K562 (cell line): ENCODE data around the gene EXTL1.

Experiments used
- CTCF ChIP-seq, 3 experiments: IDR thresholded peaks in 2 of 3; conservative IDR thresholded peaks in 1 of 3; 2 replicates each; pipeline ENCODE4 v1.5.1; 2011 to 2012; ENCODE audit warnings: low read length in 3 of 3, mild to moderate bottlenecking in 3 of 3, control low read depth in 2 of 3, improper control_type of control experiment in 1 of 3, inconsistent platforms in 1 of 3, low read depth in 1 of 3, mixed read lengths in 1 of 3, moderate library complexity in 1 of 3; ENCODE audit not compliant: insufficient read depth in 2 of 3
- FOXK1 ChIP-seq: sonication (generic); formaldehyde crosslinking; IDR thresholded peaks from 2 replicates; pipeline ENCODE4 v1.8.0; 2022; ENCODE audit warnings: missing genetic modification reagents, mild to moderate bottlenecking, borderline replicate concordance
- JUND ChIP-seq, 2 experiments: IDR thresholded peaks; 2 replicates in 1 of 2; 3 replicates in 1 of 2; pipeline ENCODE4 v1.6.1; 2011; ENCODE audit warnings: borderline replicate concordance in 2 of 2, low read depth in 2 of 2, low read length in 2 of 2, improper control_type of control experiment in 1 of 2, missing biosample characterization in 1 of 2, missing genetic modification characterization in 1 of 2, missing genetic modification reagents in 1 of 2
- NR2C2 ChIP-seq, 2 experiments: fragments of 200-800 bp in 1 of 2; sonication (Bioruptor generic) in 1 of 2; sonication (generic) in 1 of 2; formaldehyde crosslinking in 1 of 2; IDR thresholded peaks; 2 replicates each; pipeline versions ENCODE4 v1.6.1 to v1.8.0; 2016 to 2022; ENCODE audit warnings: mild to moderate bottlenecking in 1 of 2, missing compliant biosample characterization in 1 of 2, missing genetic modification characterization in 1 of 2, missing genetic modification reagents in 1 of 2
- OTX1 ChIP-seq: fragments of 450-650 bp; formaldehyde crosslinking; IDR thresholded peaks from 2 replicates; pipeline ENCODE4 v1.4.0; 2022; ENCODE audit warnings: mild to moderate bottlenecking
- POLR2A ChIP-seq: fragments of 450-650 bp; conservative IDR thresholded peaks from 2 replicates; pipeline ENCODE4 v1.6.1; 2016
- RAD21 ChIP-seq, 2 experiments: fragments of 250-450 bp in 1 of 2; fragments of 450-650 bp in 1 of 2; sonication (Bioruptor Pico) in 1 of 2; formaldehyde crosslinking in 1 of 2; IDR thresholded peaks in 1 of 2; conservative IDR thresholded peaks in 1 of 2; 2 replicates each; pipeline versions ENCODE4 v1.4.0 to v1.8.0; 2020 to 2022; ENCODE audit warnings: mild to moderate bottlenecking in 2 of 2, moderate library complexity in 1 of 2
- RBM34 ChIP-seq: fragments of 200-400 bp; formaldehyde crosslinking; IDR thresholded peaks from 2 replicates; pipeline ENCODE4 v1.6.1; 2018; ENCODE audit warnings: low read length, borderline replicate concordance; ENCODE audit not compliant: insufficient read depth
- ZFP91 ChIP-seq: sonication (generic); formaldehyde crosslinking; IDR thresholded peaks from 2 replicates; pipeline ENCODE4 v1.8.0; 2022; ENCODE audit warnings: mild to moderate bottlenecking, missing genetic modification reagents
- ZFX ChIP-seq: sonication (generic); formaldehyde crosslinking; IDR thresholded peaks from 2 replicates; pipeline ENCODE4 v1.8.0; 2022; ENCODE audit warnings: mild to moderate bottlenecking, missing genetic modification reagents, moderate library complexity
- ZNF511 ChIP-seq: sonication (generic); formaldehyde crosslinking; IDR thresholded peaks from 2 replicates; pipeline ENCODE4 v1.8.0; 2022; ENCODE audit warnings: mild to moderate bottlenecking, missing genetic modification reagents
- ZNF644 ChIP-seq: fragments of 200-800 bp; sonication (Bioruptor generic); IDR thresholded peaks from 2 replicates; pipeline ENCODE4 v1.6.1; 2016; ENCODE audit warnings: low read depth, missing genetic modification characterization, missing compliant biosample characterization
- ZZZ3 ChIP-seq: fragments of 450-650 bp; IDR thresholded peaks from 2 replicates; pipeline ENCODE4 v1.6.1; 2016; ENCODE audit warnings: antibody characterized with exemption, mild to moderate bottlenecking, moderate library complexity

GRCh38 chr1:26079960-26080814, 58.6 kb downstream of the EXTL1 start:
- no peak for TF ChIP-seq ZNF511 (CRISPR knock-in tag)
- no peak for TF ChIP-seq ZFX (CRISPR knock-in tag)
- TF ChIP-seq POLR2A: no peak
- no peak for TF ChIP-seq RAD21 (CRISPR knock-in tag; conservative IDR thresholded peaks at IDR 0.05 in 1 of 2, IDR thresholded peaks at IDR 0.05 in 1 of 2)
- TF ChIP-seq NR2C2 (CRISPR knock-in tag; IDR thresholded peaks at IDR 0.05): no peak
- no peak for TF ChIP-seq NR2C2 (tag; IDR thresholded peaks at IDR 0.05)
- no peak for TF ChIP-seq FOXK1 (CRISPR knock-in tag)
- TF ChIP-seq OTX1: no peak
- TF ChIP-seq JUND (IDR thresholded peaks at IDR 0.05; ENCODE audit: borderline replicate concordance, low read depth, low read length): no peak
- no peak for TF ChIP-seq JUND (tag; IDR thresholded peaks at IDR 0.05; ENCODE audit: borderline replicate concordance, low read depth, low read length)
- no peak for TF ChIP-seq ZFP91 (CRISPR knock-in tag)
- no peak for TF ChIP-seq ZNF644 (tag)
- no peak for TF ChIP-seq RBM34
- no peak for TF ChIP-seq ZZZ3
- TF ChIP-seq CTCF (IDR thresholded peaks at IDR 0.05 in 2 of 3, conservative IDR thresholded peaks at IDR 0.05 in 1 of 3; ENCODE audit: insufficient read depth in 2 of 3, low read depth in 1 of 3, low read length in 3 of 3): no peak
